ENCODE results near the gene VWA3B. TPM values are rescaled to one million over a fixed set of nuclear protein-coding genes. Genes with fewer than 3 reads are reported as not detected.
"Not testable (repeated sequence)": the region's sequence is repeated elsewhere in the genome, so short reads cannot be mapped to it uniquely, and the experiment has no call there.

The VWA3B gene
- total RNA-seq, 1 donor from 2014 or later: not detected

- Mint-ChIP-seq H3K9me3 (no peaks in the 10 kb centered on the region), H3K4me3 (no peak overlapping the region), H3K4me1 (peaks cover 11% of the 10 kb centered on the region), H3K27me3 (ENCODE audit: low read depth) (peaks cover 7% of the 10 kb centered on the region), H3K27ac (ENCODE audit: unreplicated experiment) (no peak overlapping the region), H3K36me3 (ENCODE audit: low read depth) (no peaks in the 10 kb centered on the region)
- no peak for DNase-seq (ENCODE audit: low read depth, low spot score)
- TF ChIP-seq, protein P1, sequence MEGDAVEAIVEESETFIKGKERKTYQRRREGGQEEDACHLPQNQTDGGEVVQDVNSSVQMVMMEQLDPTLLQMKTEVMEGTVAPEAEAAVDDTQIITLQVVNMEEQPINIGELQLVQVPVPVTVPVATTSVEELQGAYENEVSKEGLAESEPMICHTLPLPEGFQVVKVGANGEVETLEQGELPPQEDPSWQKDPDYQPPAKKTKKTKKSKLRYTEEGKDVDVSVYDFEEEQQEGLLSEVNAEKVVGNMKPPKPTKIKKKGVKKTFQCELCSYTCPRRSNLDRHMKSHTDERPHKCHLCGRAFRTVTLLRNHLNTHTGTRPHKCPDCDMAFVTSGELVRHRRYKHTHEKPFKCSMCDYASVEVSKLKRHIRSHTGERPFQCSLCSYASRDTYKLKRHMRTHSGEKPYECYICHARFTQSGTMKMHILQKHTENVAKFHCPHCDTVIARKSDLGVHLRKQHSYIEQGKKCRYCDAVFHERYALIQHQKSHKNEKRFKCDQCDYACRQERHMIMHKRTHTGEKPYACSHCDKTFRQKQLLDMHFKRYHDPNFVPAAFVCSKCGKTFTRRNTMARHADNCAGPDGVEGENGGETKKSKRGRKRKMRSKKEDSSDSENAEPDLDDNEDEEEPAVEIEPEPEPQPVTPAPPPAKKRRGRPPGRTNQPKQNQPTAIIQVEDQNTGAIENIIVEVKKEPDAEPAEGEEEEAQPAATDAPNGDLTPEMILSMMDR (conservative IDR thresholded peaks at IDR 0.05): no peak
These were observed 40.4 kb downstream of the VWA3B start for GRCh38 chr2:98127229-98127989.

DNA sequence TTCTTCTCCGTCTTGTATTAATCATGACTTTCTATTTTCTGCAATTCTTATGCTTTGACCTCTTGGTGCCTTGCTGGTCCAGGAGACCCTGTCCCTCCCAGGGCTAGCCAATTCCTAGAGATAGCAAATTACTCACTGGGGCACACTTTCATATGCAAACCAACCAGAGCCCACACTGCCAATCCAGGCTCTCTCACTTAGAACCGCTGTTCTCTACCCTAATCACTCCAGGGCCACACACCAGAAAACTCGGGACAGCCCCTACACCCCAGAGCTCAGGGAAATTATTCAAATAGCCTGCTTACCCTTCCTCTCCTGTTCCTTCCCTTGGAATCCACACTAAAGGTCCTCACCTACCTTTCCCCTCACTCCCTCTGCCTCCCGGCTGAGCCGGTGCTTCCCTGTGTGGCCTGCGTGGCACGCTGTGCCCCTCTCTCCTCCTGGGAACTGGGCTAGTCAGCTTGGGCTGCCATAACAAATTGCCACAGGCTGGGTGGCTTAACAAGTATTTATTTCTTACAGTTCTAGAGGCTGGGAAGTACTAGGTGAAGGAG is 41.7 kb downstream of the VWA3B start:
- H3K36me3 Mint-ChIP-seq (ENCODE audit: low read depth): no peaks in the 10 kb centered on the region
- H3K27ac Mint-ChIP-seq (ENCODE audit: unreplicated experiment): peak overlapping the region; percentile 88
- TF ChIP-seq, protein P1 (conservative IDR thresholded peaks at IDR 0.05): no peak
- H3K9me3 Mint-ChIP-seq: no peaks in the 10 kb centered on the region
- H3K4me1 Mint-ChIP-seq: peaks cover 5% of the 10 kb centered on the region
- H3K4me3 Mint-ChIP-seq: no peak overlapping the region
- DNase-seq (ENCODE audit: low read depth, low spot score): no peak
- H3K27me3 Mint-ChIP-seq (ENCODE audit: low read depth): peaks cover 7% of the 10 kb centered on the region

GRCh38 chr2:98130073-98130472 is 43.1 kb downstream of the VWA3B start:
- not testable (repeated sequence) for H3K36me3 Mint-ChIP-seq (ENCODE audit: low read depth); H3K27ac Mint-ChIP-seq (ENCODE audit: unreplicated experiment); H3K9me3 Mint-ChIP-seq; H3K4me3 Mint-ChIP-seq; DNase-seq (ENCODE audit: low read depth, low spot score); H3K27me3 Mint-ChIP-seq (ENCODE audit: low read depth)
- H3K4me1 Mint-ChIP-seq: peaks cover 18% of the 10 kb centered on the region

GRCh38 chr2:98134172-98135005 is 47.4 kb downstream of the VWA3B start:
- H3K9me3 Mint-ChIP-seq: peaks cover 12% of the 10 kb centered on the region
- no peaks in the 10 kb centered on the region for H3K36me3 Mint-ChIP-seq (ENCODE audit: low read depth)
- peaks cover 22% of the 10 kb centered on the region for H3K4me1 Mint-ChIP-seq
- DNase-seq (ENCODE audit: low read depth, low spot score): peak; percentile 13
- no peak overlapping the region for H3K4me3 Mint-ChIP-seq
- peak overlapping the region; percentile 32 for H3K27ac Mint-ChIP-seq (ENCODE audit: unreplicated experiment)
- TF ChIP-seq, protein P1 (conservative IDR thresholded peaks at IDR 0.05): no peak
- H3K27me3 Mint-ChIP-seq (ENCODE audit: low read depth): no peaks in the 10 kb centered on the region

GRCh38 chr2:98137196-98137595 is 50.2 kb downstream of the VWA3B start:
- no peak for DNase-seq (ENCODE audit: low read depth, low spot score)
- Mint-ChIP-seq H3K27ac (ENCODE audit: unreplicated experiment) (no peak overlapping the region), H3K9me3 (peaks cover 14% of the 10 kb centered on the region), H3K4me1 (peaks cover 29% of the 10 kb centered on the region), H3K4me3 (no peak overlapping the region), H3K27me3 (ENCODE audit: low read depth) (no peaks in the 10 kb centered on the region), H3K36me3 (ENCODE audit: low read depth) (no peaks in the 10 kb centered on the region)
- TF ChIP-seq, protein P1 (conservative IDR thresholded peaks at IDR 0.05): no peak

GRCh38 chr2:98138978-98139377 is 52.0 kb downstream of the VWA3B start:
- H3K27me3 Mint-ChIP-seq (ENCODE audit: low read depth); H3K27ac Mint-ChIP-seq (ENCODE audit: unreplicated experiment); H3K4me3 Mint-ChIP-seq; H3K36me3 Mint-ChIP-seq (ENCODE audit: low read depth); DNase-seq (ENCODE audit: low read depth, low spot score): not testable (repeated sequence)
- Mint-ChIP-seq H3K4me1 (peaks cover 24% of the 10 kb centered on the region), H3K9me3 (peaks cover 14% of the 10 kb centered on the region)

Data from neural crest cell (in vitro differentiated cells).